Body of pancreas (tissue), 4 donors: Measurements from ENCODE around the gene DNAJB6.

Source experiments
- POLR2A ChIP-seq, 3 donors: fragments of 450-650 bp; IDR thresholded peaks; one replicate each; pipeline ENCODE4 v1.6.1; 2016; ENCODE audit warnings: antibody characterized with exemption in 3 of 3, mild to moderate bottlenecking in 2 of 3
- TF ChIP-seq, protein P1 (sequence below), 7 experiments: fragments of 450-650 bp in 4 of 7; fragments of 200-600 bp in 3 of 7; sonication (generic) in 3 of 7; IDR thresholded peaks; one replicate each; pipeline ENCODE4 v1.5.1; 2016 to 2019; ENCODE audit warnings: antibody characterized with exemption in 7 of 7

DNA sequence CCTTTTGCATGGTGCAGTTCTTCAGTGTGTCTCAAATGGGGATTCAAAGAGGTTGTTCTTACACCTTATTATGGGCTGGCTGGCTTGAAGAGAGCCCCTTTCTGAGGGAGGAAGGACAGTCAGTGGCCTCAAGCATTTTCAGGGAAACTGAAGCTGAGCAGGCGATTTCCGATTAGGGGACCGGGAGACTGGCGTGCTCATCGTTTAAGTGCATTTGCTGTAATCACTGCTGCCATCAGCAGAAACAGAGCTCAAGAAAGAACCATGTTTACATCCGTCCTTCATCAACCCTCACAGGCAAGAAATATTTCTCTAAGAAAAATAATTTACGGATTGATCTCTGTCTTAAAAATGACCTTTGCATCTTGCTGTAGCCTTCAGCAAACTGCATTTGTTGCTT lies 32.2 kb downstream of the DNAJB6 start:
- TF ChIP-seq, protein P1, sequence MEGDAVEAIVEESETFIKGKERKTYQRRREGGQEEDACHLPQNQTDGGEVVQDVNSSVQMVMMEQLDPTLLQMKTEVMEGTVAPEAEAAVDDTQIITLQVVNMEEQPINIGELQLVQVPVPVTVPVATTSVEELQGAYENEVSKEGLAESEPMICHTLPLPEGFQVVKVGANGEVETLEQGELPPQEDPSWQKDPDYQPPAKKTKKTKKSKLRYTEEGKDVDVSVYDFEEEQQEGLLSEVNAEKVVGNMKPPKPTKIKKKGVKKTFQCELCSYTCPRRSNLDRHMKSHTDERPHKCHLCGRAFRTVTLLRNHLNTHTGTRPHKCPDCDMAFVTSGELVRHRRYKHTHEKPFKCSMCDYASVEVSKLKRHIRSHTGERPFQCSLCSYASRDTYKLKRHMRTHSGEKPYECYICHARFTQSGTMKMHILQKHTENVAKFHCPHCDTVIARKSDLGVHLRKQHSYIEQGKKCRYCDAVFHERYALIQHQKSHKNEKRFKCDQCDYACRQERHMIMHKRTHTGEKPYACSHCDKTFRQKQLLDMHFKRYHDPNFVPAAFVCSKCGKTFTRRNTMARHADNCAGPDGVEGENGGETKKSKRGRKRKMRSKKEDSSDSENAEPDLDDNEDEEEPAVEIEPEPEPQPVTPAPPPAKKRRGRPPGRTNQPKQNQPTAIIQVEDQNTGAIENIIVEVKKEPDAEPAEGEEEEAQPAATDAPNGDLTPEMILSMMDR (IDR thresholded peaks at IDR 0.05), result no peak
- no peak for TF ChIP-seq POLR2A (IDR thresholded peaks at IDR 0.05)
